Measurements from ENCODE around the gene EYA2.

- TF ChIP-seq, protein P1, sequence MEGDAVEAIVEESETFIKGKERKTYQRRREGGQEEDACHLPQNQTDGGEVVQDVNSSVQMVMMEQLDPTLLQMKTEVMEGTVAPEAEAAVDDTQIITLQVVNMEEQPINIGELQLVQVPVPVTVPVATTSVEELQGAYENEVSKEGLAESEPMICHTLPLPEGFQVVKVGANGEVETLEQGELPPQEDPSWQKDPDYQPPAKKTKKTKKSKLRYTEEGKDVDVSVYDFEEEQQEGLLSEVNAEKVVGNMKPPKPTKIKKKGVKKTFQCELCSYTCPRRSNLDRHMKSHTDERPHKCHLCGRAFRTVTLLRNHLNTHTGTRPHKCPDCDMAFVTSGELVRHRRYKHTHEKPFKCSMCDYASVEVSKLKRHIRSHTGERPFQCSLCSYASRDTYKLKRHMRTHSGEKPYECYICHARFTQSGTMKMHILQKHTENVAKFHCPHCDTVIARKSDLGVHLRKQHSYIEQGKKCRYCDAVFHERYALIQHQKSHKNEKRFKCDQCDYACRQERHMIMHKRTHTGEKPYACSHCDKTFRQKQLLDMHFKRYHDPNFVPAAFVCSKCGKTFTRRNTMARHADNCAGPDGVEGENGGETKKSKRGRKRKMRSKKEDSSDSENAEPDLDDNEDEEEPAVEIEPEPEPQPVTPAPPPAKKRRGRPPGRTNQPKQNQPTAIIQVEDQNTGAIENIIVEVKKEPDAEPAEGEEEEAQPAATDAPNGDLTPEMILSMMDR (IDR thresholded peaks at IDR 0.05) = no peak
- TF ChIP-seq EZH2 (IDR thresholded peaks at IDR 0.05; ENCODE audit: borderline replicate concordance, insufficient read depth, low read depth, low read length, poor library complexity, severe bottlenecking) = no peak
Observed at GRCh38 chr20:46915575-46916257, 21.1 kb downstream of the EYA2 start.

Data from B cell (primary cell).